ENCODE measurements around the gene ZNF821.

GRCh38 chr16:71851746-71852145, 32.2 kb downstream of the ZNF821 start:
- TF ChIP-seq CTCF (conservative IDR thresholded peaks at IDR 0.05) = no peak
- no peak for TF ChIP-seq EZH2 (IDR thresholded peaks at IDR 0.05; ENCODE audit: low read depth)
